Measurements from ENCODE around the gene CCN2. TPM values are rescaled to one million over a fixed set of nuclear protein-coding genes. Genes with fewer than 3 reads are reported as not detected.

Gene CCN2
- total and polyA plus RNA-seq, 2 of the 8 experiments (the other 6 are each of a cell fraction or from before 2014, with no cell fraction given): 25.0 to 107 TPM

DNA sequence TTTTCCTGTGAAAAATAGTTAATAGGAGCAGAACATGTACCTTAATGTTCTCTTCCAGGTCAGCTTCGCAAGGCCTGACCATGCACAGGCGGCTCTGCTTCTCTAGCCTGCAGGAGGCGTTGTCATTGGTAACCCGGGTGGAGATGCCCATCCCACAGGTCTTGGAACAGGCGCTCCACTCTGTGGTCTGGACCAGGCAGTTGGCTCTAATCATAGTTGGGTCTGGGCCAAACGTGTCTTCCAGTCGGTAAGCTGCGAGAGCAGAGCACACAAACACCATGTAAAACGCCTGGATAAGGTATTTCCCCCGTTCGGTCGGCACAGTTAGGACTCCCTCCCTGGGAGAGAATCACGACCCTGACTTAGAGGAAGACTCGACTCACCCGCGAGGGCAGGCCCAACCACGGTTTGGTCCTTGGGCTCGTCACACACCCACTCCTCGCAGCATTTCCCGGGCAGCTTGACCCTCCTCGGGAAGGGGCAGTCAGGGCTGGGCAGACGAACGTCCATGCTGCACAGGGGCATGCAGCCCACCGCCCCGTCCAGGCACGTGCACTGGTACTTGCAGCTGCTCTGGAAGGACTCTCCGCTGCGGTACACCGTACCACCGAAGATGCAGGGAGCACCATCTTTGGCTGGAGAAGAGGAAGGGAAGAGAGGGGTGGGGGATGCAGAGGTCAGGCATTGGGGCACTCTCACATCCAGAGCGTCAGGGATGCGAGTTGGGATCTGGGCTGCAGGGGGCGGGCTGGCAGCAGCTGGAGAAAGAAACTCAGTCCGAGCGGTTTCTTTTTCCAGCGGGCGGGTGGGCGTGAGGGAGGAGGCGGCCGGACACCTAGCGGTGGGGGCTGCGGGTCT, 1.0 kb downstream of the CCN2 start (continued):
- TF ChIP-seq, protein P1, sequence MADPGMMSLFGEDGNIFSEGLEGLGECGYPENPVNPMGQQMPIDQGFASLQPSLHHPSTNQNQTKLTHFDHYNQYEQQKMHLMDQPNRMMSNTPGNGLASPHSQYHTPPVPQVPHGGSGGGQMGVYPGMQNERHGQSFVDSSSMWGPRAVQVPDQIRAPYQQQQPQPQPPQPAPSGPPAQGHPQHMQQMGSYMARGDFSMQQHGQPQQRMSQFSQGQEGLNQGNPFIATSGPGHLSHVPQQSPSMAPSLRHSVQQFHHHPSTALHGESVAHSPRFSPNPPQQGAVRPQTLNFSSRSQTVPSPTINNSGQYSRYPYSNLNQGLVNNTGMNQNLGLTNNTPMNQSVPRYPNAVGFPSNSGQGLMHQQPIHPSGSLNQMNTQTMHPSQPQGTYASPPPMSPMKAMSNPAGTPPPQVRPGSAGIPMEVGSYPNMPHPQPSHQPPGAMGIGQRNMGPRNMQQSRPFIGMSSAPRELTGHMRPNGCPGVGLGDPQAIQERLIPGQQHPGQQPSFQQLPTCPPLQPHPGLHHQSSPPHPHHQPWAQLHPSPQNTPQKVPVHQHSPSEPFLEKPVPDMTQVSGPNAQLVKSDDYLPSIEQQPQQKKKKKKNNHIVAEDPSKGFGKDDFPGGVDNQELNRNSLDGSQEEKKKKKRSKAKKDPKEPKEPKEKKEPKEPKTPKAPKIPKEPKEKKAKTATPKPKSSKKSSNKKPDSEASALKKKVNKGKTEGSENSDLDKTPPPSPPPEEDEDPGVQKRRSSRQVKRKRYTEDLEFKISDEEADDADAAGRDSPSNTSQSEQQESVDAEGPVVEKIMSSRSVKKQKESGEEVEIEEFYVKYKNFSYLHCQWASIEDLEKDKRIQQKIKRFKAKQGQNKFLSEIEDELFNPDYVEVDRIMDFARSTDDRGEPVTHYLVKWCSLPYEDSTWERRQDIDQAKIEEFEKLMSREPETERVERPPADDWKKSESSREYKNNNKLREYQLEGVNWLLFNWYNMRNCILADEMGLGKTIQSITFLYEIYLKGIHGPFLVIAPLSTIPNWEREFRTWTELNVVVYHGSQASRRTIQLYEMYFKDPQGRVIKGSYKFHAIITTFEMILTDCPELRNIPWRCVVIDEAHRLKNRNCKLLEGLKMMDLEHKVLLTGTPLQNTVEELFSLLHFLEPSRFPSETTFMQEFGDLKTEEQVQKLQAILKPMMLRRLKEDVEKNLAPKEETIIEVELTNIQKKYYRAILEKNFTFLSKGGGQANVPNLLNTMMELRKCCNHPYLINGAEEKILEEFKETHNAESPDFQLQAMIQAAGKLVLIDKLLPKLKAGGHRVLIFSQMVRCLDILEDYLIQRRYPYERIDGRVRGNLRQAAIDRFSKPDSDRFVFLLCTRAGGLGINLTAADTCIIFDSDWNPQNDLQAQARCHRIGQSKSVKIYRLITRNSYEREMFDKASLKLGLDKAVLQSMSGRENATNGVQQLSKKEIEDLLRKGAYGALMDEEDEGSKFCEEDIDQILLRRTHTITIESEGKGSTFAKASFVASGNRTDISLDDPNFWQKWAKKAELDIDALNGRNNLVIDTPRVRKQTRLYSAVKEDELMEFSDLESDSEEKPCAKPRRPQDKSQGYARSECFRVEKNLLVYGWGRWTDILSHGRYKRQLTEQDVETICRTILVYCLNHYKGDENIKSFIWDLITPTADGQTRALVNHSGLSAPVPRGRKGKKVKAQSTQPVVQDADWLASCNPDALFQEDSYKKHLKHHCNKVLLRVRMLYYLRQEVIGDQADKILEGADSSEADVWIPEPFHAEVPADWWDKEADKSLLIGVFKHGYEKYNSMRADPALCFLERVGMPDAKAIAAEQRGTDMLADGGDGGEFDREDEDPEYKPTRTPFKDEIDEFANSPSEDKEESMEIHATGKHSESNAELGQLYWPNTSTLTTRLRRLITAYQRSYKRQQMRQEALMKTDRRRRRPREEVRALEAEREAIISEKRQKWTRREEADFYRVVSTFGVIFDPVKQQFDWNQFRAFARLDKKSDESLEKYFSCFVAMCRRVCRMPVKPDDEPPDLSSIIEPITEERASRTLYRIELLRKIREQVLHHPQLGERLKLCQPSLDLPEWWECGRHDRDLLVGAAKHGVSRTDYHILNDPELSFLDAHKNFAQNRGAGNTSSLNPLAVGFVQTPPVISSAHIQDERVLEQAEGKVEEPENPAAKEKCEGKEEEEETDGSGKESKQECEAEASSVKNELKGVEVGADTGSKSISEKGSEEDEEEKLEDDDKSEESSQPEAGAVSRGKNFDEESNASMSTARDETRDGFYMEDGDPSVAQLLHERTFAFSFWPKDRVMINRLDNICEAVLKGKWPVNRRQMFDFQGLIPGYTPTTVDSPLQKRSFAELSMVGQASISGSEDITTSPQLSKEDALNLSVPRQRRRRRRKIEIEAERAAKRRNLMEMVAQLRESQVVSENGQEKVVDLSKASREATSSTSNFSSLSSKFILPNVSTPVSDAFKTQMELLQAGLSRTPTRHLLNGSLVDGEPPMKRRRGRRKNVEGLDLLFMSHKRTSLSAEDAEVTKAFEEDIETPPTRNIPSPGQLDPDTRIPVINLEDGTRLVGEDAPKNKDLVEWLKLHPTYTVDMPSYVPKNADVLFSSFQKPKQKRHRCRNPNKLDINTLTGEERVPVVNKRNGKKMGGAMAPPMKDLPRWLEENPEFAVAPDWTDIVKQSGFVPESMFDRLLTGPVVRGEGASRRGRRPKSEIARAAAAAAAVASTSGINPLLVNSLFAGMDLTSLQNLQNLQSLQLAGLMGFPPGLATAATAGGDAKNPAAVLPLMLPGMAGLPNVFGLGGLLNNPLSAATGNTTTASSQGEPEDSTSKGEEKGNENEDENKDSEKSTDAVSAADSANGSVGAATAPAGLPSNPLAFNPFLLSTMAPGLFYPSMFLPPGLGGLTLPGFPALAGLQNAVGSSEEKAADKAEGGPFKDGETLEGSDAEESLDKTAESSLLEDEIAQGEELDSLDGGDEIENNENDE (IDR thresholded peaks at IDR 0.05; ENCODE audit: insufficient replicate concordance, low read length): peak; percentile 77
- peak; percentile 39; the same call in 1 of the 2 replicates for TF ChIP-seq SP4 (IDR thresholded peaks at IDR 0.05; ENCODE audit: low read length)
- TF ChIP-seq, protein P2, sequence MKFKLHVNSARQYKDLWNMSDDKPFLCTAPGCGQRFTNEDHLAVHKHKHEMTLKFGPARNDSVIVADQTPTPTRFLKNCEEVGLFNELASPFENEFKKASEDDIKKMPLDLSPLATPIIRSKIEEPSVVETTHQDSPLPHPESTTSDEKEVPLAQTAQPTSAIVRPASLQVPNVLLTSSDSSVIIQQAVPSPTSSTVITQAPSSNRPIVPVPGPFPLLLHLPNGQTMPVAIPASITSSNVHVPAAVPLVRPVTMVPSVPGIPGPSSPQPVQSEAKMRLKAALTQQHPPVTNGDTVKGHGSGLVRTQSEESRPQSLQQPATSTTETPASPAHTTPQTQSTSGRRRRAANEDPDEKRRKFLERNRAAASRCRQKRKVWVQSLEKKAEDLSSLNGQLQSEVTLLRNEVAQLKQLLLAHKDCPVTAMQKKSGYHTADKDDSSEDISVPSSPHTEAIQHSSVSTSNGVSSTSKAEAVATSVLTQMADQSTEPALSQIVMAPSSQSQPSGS (IDR thresholded peaks at IDR 0.05; ENCODE audit: low read length): no peak
- TF ChIP-seq, protein P3, sequence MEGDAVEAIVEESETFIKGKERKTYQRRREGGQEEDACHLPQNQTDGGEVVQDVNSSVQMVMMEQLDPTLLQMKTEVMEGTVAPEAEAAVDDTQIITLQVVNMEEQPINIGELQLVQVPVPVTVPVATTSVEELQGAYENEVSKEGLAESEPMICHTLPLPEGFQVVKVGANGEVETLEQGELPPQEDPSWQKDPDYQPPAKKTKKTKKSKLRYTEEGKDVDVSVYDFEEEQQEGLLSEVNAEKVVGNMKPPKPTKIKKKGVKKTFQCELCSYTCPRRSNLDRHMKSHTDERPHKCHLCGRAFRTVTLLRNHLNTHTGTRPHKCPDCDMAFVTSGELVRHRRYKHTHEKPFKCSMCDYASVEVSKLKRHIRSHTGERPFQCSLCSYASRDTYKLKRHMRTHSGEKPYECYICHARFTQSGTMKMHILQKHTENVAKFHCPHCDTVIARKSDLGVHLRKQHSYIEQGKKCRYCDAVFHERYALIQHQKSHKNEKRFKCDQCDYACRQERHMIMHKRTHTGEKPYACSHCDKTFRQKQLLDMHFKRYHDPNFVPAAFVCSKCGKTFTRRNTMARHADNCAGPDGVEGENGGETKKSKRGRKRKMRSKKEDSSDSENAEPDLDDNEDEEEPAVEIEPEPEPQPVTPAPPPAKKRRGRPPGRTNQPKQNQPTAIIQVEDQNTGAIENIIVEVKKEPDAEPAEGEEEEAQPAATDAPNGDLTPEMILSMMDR (IDR thresholded peaks at IDR 0.05; ENCODE audit: control extremely low read depth in 1 of 3, insufficient read depth in 1 of 3, low read depth in 1 of 3, low read length in 3 of 3): peak; percentile 68 to 80 (median 71)
- TF ChIP-seq MAFK (IDR thresholded peaks at IDR 0.05; ENCODE audit: low read depth, low read length): no peak
